Stimulated activated naive CD8-positive, alpha-beta T cell treated with anti-CD3 and anti-CD28 coated beads, Interleukin-15, amount 100 ng/mL, for 72 hours (primary cell): ENCODE results near the gene BCR.

Source experiments
- ATAC-seq: fragments of 150-1000 bp; cut with Tn5 transposase; 2 replicates; pipeline ENCODE4 v1.10.0; 2021; ENCODE audit warnings: mild to moderate bottlenecking, moderate library complexity
- DNase-seq, 2 donors: peaks; one replicate each; pipeline ENCODE4 v3.0.0; 2021 to 2022
- H3K27ac Mint-ChIP-seq, 2 donors: one replicate each; pipeline ENCODE4 v1.8.0; 2022; ENCODE audit warnings: mild to moderate bottlenecking in 2 of 2, mixed read lengths in 2 of 2, moderate library complexity in 2 of 2
- H3K27me3 Mint-ChIP-seq: one replicate; pipeline ENCODE4 v1.8.0; 2022; ENCODE audit warnings: mixed read lengths
- H3K4me1 Mint-ChIP-seq: one replicate; pipeline ENCODE4 v1.8.0; 2022; ENCODE audit warnings: mild to moderate bottlenecking, mixed read lengths
- H3K4me3 Mint-ChIP-seq, 2 donors: one replicate each; pipeline ENCODE4 v1.8.0; 2022; ENCODE audit warnings: mild to moderate bottlenecking in 2 of 2, mixed read lengths in 2 of 2, moderate library complexity in 1 of 2
- H3K9me3 Mint-ChIP-seq, 2 donors: one replicate each; pipeline ENCODE4 v1.8.0; 2022; ENCODE audit warnings: mixed read lengths in 2 of 2

BCR gene

DNA sequence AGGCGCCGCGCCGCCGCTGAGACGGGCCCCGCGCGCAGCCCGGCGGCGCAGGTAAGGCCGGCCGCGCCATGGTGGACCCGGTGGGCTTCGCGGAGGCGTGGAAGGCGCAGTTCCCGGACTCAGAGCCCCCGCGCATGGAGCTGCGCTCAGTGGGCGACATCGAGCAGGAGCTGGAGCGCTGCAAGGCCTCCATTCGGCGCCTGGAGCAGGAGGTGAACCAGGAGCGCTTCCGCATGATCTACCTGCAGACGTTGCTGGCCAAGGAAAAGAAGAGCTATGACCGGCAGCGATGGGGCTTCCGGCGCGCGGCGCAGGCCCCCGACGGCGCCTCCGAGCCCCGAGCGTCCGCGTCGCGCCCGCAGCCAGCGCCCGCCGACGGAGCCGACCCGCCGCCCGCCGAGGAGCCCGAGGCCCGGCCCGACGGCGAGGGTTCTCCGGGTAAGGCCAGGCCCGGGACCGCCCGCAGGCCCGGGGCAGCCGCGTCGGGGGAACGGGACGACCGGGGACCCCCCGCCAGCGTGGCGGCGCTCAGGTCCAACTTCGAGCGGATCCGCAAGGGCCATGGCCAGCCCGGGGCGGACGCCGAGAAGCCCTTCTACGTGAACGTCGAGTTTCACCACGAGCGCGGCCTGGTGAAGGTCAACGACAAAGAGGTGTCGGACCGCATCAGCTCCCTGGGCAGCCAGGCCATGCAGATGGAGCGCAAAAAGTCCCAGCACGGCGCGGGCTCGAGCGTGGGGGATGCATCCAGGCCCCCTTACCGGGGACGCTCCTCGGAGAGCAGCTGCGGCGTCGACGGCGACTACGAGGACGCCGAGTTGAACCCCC lies 798 bp downstream of the BCR start:
- Mint-ChIP-seq H3K4me1 (peaks cover 62% of the 10 kb centered on the region), H3K27me3 (no peaks in the 10 kb centered on the region), H3K4me3 (peak overlapping the region; percentile 92 to 95), H3K27ac (peak overlapping the region; percentile 42 to 48), H3K9me3 (peaks cover 0 to 7% of the 10 kb centered on the region in 2 donors)
- ATAC-seq (peak; percentile 10), DNase-seq (peak; percentile 42 to 49)

DNA sequence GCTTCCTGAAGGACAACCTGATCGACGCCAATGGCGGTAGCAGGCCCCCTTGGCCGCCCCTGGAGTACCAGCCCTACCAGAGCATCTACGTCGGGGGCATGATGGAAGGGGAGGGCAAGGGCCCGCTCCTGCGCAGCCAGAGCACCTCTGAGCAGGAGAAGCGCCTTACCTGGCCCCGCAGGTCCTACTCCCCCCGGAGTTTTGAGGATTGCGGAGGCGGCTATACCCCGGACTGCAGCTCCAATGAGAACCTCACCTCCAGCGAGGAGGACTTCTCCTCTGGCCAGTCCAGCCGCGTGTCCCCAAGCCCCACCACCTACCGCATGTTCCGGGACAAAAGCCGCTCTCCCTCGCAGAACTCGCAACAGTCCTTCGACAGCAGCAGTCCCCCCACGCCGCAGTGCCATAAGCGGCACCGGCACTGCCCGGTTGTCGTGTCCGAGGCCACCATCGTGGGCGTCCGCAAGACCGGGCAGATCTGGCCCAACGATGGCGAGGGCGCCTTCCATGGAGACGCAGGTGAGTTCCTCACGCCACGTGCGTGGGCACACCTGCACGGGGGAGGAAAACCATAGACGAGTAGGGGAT lies 1.5 kb downstream of the BCR start:
- peaks cover 69% of the 10 kb centered on the region for H3K4me1 Mint-ChIP-seq
- no peaks in the 10 kb centered on the region for H3K27me3 Mint-ChIP-seq
- no peaks in the 10 kb centered on the region for H3K9me3 Mint-ChIP-seq
- H3K4me3 Mint-ChIP-seq: peak overlapping the region; percentile 92 to 95
- peak overlapping the region in 1 of 2 donors; percentile 79 for H3K27ac Mint-ChIP-seq
- peak; percentile 16 to 35 for DNase-seq
- ATAC-seq: no peak

GRCh38 chr22:23182309-23183060 lies 2.2 kb downstream of the BCR start:
- peak; percentile 52 to 85 for DNase-seq
- peak; percentile 85 for ATAC-seq
- no peaks in the 10 kb centered on the region for H3K9me3 Mint-ChIP-seq
- H3K4me1 Mint-ChIP-seq: peaks cover 74% of the 10 kb centered on the region
- H3K27ac Mint-ChIP-seq: peak overlapping the region in 1 of 2 donors; percentile 79
- H3K4me3 Mint-ChIP-seq: peak overlapping the region; percentile 92 to 95
- H3K27me3 Mint-ChIP-seq: no peaks in the 10 kb centered on the region

GRCh38 chr22:23183061-23183698 lies 2.9 kb downstream of the BCR start:
- Mint-ChIP-seq H3K4me3 (peak overlapping the region; percentile 92 to 95), H3K4me1 (peaks cover 81% of the 10 kb centered on the region), H3K9me3 (no peaks in the 10 kb centered on the region), H3K27me3 (no peaks in the 10 kb centered on the region), H3K27ac (no peak overlapping the region)
- ATAC-seq: no peak
- DNase-seq: no peak

GRCh38 chr22:23184100-23184763 lies 3.9 kb downstream of the BCR start:
- Mint-ChIP-seq H3K27me3 (no peaks in the 10 kb centered on the region), H3K9me3 (no peaks in the 10 kb centered on the region), H3K4me3 (peak overlapping the region; percentile 54 to 95), H3K27ac (peak overlapping the region in 1 of 2 donors; percentile 2), H3K4me1 (peaks cover 76% of the 10 kb centered on the region)
- no peak for DNase-seq
- no peak for ATAC-seq

- H3K4me3 Mint-ChIP-seq: peak overlapping the region; percentile 54 to 85
- H3K27ac Mint-ChIP-seq: no peak overlapping the region
- no peak for ATAC-seq
- no peaks in the 10 kb centered on the region for H3K9me3 Mint-ChIP-seq
- H3K27me3 Mint-ChIP-seq: no peaks in the 10 kb centered on the region
- DNase-seq: no peak
- H3K4me1 Mint-ChIP-seq: peaks cover 75% of the 10 kb centered on the region
Measured at GRCh38 chr22:23184764-23185113, 4.4 kb downstream of the BCR start.

GRCh38 chr22:23187211-23187610 lies 6.9 kb downstream of the BCR start:
- DNase-seq (no peak), ATAC-seq (no peak)
- Mint-ChIP-seq H3K9me3 (no peaks in the 10 kb centered on the region), H3K27ac (no peak overlapping the region), H3K4me3 (no peak overlapping the region), H3K27me3 (no peaks in the 10 kb centered on the region), H3K4me1 (peaks cover 76% of the 10 kb centered on the region)

DNA sequence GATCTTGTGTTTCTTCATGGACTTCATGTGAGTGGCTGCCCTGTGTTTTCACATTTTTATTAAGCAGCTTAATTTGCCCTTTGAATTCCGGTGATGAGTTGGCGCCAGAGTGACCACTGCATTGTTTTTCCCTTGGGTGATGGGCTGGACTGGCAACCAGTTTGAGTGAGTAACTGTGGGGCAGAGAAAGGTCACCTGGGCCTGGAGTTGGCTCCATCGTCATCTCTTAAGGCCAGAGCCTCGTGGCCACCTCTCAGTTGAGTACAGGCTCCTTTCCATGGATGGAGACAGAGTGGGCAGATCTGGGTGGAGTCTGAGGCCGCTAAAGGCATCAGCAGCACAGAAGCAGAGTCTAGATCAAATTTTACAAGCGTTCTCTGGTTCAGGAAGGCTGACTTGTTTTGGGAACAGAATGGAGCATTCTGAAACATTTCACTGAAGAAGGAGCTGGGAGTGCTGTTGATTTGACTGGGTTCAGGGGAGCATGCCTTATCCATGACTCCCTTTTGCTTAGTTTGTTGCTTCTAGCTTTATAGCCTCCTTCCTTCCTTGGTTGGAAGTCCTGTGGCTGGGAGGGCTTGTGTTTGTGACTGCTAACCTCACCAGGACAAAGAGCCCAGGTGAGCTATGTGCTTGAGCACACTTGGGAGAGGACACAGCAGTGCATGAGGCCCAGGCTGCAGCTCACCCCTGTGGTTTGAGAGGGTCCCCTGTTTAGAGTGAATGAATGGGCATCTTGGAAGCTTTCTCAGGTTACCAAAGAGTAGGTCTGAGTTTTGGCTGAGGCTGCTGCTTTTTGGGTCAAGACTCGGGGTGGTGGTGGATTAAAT lies 7.8 kb downstream of the BCR start:
- Mint-ChIP-seq H3K27me3 (no peaks in the 10 kb centered on the region), H3K4me1 (peaks cover 75% of the 10 kb centered on the region), H3K9me3 (no peaks in the 10 kb centered on the region), H3K27ac (no peak overlapping the region), H3K4me3 (no peak overlapping the region)
- ATAC-seq (no peak), DNase-seq (no peak)

DNA sequence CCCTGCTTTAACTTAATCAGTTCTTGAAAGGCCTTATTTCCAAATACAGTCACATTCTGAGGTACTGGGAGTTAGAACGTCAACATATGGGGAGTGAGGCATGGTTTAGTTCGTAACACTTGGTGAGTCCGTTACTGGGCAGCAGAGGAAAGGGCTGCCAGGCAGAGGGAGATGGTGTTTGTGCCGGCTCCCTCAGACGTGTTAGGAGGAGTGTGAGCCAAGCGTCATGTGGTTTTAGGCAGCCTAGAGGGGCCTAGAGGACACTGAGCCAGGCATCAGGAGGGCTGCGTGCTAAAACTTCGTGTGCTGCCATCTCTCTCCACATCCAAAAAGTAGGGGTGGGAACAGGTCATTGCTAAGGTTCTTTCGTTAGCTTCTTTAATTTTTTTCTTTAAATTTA lies 10.2 kb downstream of the BCR start:
- Mint-ChIP-seq H3K27me3 (no peaks in the 10 kb centered on the region), H3K9me3 (no peaks in the 10 kb centered on the region), H3K27ac (no peak overlapping the region), H3K4me1 (peaks cover 53% of the 10 kb centered on the region), H3K4me3 (no peak overlapping the region)
- no peak for ATAC-seq
- DNase-seq: no peak

DNA sequence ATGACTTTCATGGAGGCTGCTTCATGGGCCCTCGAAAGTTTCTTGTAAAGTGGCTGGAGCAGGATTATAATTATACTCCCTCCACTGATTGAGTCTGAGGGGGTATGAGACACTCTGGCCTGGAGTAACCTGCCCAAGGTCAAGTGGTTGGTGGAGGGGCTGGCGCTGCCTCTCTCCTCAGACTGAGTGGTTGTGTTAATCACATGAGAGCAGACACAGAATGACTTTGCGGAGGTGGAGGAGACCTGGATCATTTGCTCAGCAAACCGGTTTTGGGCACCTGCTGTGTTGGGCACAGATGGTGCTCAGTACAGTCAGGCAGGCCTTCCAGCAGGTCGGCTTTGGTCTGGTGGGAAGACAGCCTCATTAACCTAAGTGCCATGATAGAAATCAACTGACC lies 11.8 kb downstream of the BCR start:
- Mint-ChIP-seq H3K4me3 (no peak overlapping the region), H3K27ac (no peak overlapping the region), H3K4me1 (peaks cover 45% of the 10 kb centered on the region), H3K9me3 (no peaks in the 10 kb centered on the region), H3K27me3 (no peaks in the 10 kb centered on the region)
- DNase-seq: no peak
- no peak for ATAC-seq

GRCh38 chr22:23192558-23192957 lies 12.2 kb downstream of the BCR start:
- H3K4me1 Mint-ChIP-seq: peaks cover 40% of the 10 kb centered on the region
- H3K4me3 Mint-ChIP-seq: no peak overlapping the region

DNA sequence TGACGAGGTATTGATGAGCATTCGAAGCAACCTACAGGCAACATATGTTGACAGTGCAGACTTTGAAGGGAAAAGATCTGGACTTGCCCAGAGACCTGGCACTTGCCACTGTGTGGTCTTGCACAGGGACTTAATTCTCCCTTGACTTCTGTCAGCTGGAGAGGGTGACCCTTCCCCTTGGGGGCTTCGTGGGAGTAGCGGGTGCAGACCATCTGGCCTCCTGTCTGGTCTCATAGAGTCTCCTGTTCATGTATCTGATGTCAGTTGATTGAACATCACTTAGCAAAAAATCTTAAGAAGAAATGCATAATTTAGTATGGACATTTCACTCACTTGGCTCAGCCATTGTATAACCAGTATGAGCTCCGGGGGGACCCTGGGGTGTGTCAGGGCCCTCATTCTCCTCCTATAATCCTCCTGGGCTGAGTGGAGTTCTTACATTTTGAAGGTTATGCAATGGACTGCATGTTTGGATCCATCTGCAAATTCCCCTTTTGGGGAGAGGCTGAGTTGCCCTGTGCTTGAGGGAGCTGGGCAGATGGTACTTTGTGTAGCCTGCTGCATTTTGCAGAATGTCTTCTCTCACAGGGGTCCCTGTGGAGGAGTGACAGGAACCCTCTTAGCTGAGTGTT lies 13.0 kb downstream of the BCR start:
- no peak overlapping the region for H3K4me3 Mint-ChIP-seq
- no peaks in the 10 kb centered on the region for H3K9me3 Mint-ChIP-seq
- DNase-seq: no peak
- no peaks in the 10 kb centered on the region for H3K27me3 Mint-ChIP-seq
- H3K27ac Mint-ChIP-seq: no peak overlapping the region
- H3K4me1 Mint-ChIP-seq: peaks cover 33% of the 10 kb centered on the region
- ATAC-seq: no peak

More at GRCh38 chr22:23192558-23192957, 12.2 kb downstream of the BCR start:
- Mint-ChIP-seq H3K27me3 (no peaks in the 10 kb centered on the region), H3K9me3 (no peaks in the 10 kb centered on the region), H3K27ac (peak overlapping the region in 1 of 2 donors; percentile 17)
- no peak for ATAC-seq
- no peak for DNase-seq

DNA sequence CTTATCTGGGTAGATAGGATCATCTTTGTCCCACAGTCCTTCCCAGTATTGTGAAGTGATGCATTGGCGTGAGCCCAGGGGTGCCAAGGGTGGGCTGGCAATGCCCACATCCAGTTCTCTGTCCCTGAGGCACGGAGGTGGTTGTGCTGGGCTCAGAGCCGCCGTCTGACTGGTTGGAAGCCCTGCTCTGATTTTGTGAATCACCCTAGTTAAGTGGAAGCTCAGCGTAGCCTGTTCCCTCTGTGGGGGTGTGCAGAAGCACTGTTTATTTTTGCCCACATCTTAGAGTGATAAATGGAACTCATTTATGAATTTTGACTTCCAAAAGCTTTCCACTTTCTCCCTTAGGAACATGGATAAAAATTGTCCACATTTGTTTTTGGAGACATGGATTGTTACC lies 13.6 kb downstream of the BCR start:
- peaks cover 32% of the 10 kb centered on the region for H3K4me1 Mint-ChIP-seq

GRCh38 chr22:23196165-23196564 lies 15.9 kb downstream of the BCR start:
- DNase-seq (no peak), ATAC-seq (no peak)
- H3K27ac Mint-ChIP-seq: no peak overlapping the region
- H3K9me3 Mint-ChIP-seq: no peaks in the 10 kb centered on the region
- no peak overlapping the region for H3K4me3 Mint-ChIP-seq
- no peaks in the 10 kb centered on the region for H3K27me3 Mint-ChIP-seq
- H3K4me1 Mint-ChIP-seq: peaks cover 26% of the 10 kb centered on the region

More for the DNA sequence above, 13.6 kb downstream of the BCR start:
- no peaks in the 10 kb centered on the region for H3K9me3 Mint-ChIP-seq
- H3K27me3 Mint-ChIP-seq: no peaks in the 10 kb centered on the region
- no peak overlapping the region for H3K4me3 Mint-ChIP-seq
- DNase-seq (no peak), ATAC-seq (no peak)
- H3K27ac Mint-ChIP-seq: no peak overlapping the region
